ENCODE data around the gene ZBTB25. TPM values are rescaled to one million over a fixed set of nuclear protein-coding genes. Genes with fewer than 3 reads are reported as not detected.
A peak's percentile ranks its signal among the peaks of the same experiment; 100 is the strongest.

Gene ZBTB25
- total and polyA plus RNA-seq, 10 donors, result 5.0 to 27.5 (median 17.6) TPM

DNA sequence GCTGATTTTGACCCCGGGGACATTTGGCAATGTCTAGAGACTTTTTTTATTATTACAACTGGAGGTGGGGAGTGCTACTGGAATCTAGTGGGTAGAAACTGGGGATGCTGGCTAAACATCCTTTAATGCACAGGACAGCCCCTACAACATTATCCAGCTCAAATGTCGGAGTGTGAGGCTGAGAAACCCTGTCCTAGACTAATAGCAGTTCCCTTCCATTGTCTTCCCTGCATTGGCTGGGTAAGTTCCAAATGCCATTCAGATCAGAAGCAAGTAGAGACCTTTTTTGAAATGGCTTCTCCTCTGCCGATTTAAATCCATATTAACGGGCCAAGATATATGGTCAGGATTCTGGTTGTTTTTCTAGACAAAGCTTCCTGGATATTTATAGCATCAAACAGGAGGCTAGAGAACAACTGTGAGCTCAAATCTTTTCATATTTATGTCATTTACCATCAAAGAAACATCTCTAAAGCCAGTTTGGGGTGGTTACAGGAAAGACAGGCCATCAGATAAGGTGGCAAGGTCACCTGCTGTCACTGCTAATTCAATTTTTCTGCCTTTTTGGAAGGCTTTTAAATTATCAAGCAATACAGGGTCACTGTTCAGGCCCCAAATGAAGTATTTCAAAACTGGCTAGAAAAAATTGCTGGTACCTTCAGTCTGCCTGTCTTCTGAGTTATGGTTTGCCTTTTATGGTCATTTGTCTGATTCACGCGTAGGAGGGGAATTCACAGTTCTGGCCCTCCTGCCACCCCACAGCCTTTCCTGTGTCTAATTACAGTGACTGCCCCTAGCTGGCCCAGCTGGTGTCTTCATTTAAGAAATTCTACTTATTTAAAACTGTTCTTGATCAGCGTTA is 58.4 kb downstream of the ZBTB25 start:
- H3K4me1 ChIP-seq, result peaks cover 11 to 64% (median 30%) of the 10 kb centered on the region in 6 donors
- TF ChIP-seq POLR2A (IDR thresholded peaks at IDR 0.05), result no peak
- TF ChIP-seq, protein P1, sequence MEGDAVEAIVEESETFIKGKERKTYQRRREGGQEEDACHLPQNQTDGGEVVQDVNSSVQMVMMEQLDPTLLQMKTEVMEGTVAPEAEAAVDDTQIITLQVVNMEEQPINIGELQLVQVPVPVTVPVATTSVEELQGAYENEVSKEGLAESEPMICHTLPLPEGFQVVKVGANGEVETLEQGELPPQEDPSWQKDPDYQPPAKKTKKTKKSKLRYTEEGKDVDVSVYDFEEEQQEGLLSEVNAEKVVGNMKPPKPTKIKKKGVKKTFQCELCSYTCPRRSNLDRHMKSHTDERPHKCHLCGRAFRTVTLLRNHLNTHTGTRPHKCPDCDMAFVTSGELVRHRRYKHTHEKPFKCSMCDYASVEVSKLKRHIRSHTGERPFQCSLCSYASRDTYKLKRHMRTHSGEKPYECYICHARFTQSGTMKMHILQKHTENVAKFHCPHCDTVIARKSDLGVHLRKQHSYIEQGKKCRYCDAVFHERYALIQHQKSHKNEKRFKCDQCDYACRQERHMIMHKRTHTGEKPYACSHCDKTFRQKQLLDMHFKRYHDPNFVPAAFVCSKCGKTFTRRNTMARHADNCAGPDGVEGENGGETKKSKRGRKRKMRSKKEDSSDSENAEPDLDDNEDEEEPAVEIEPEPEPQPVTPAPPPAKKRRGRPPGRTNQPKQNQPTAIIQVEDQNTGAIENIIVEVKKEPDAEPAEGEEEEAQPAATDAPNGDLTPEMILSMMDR (IDR thresholded peaks at IDR 0.05 in 8 of 11, conservative IDR thresholded peaks at IDR 0.05 in 3 of 11), result peak in 2 of 11 experiments; percentile 9 to 15
- TF ChIP-seq POLR2AphosphoS5 (IDR thresholded peaks at IDR 0.05), result peak in 1 of 3 donors; percentile 54
- DNase-seq, result no peak
- intact Hi-C loops (cut with DNase I; ENCODE audit: low total_unique reads), result no loop called here
- WGBS, 5 donors, result 45 to 62% (median 57%) methylated on average over 7 of the region's 7 CpGs
- peak overlapping the region; percentile 22 to 79 (median 74) for H3K27ac ChIP-seq
- H3K27me3 ChIP-seq (replicated peaks in 1 of 7), result no peaks in the 10 kb centered on the region
- no peaks in the 10 kb centered on the region for H3K9me3 ChIP-seq
- peaks cover 0 to 82% (median 21%) of the 10 kb centered on the region in 6 donors for H3K36me3 ChIP-seq
- no peak overlapping the region for H3K4me3 ChIP-seq

DNA sequence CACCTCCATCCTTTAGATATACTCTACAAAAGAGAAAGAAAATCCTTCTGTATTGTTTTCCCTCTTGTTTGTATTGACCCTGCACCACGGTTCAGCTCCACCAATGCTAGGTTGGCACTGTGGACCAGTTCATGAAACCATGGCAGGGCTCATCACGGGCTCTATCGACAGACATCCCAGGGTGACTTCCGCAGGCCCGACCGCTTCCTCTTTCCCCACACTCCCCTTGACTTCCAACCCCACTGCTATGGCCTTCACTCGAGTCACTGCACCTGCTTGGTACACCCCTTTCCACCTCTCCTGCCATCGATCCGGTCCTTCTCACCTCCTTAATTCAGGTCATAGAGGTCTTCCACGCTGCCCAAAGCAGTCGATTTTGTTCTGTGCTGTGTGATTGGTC is 59.5 kb downstream of the ZBTB25 start:
- TF ChIP-seq POLR2A (IDR thresholded peaks at IDR 0.05) (no peak), POLR2AphosphoS5 (IDR thresholded peaks at IDR 0.05) (no peak)
- TF ChIP-seq, protein P1 (IDR thresholded peaks at IDR 0.05 in 8 of 11, conservative IDR thresholded peaks at IDR 0.05 in 3 of 11), result no peak
- DNase-seq, result no peak
- peak overlapping the region in 6 of 8 donors; percentile 22 to 79 (median 74) for H3K27ac ChIP-seq
- peaks cover 11 to 53% (median 27%) of the 10 kb centered on the region in 6 donors for H3K4me1 ChIP-seq
- H3K4me3 ChIP-seq, result no peak overlapping the region
- H3K36me3 ChIP-seq, result peaks cover 0 to 82% (median 23%) of the 10 kb centered on the region in 6 donors
- 76 to 88% (median 84%) methylated on average over 11 of the region's 11 CpGs for WGBS, 5 donors
- intact Hi-C loops (cut with DNase I; ENCODE audit: low total_unique reads), result no loop called here
- H3K9me3 ChIP-seq, result no peaks in the 10 kb centered on the region
- no peaks in the 10 kb centered on the region for H3K27me3 ChIP-seq (replicated peaks in 1 of 7)

DNA sequence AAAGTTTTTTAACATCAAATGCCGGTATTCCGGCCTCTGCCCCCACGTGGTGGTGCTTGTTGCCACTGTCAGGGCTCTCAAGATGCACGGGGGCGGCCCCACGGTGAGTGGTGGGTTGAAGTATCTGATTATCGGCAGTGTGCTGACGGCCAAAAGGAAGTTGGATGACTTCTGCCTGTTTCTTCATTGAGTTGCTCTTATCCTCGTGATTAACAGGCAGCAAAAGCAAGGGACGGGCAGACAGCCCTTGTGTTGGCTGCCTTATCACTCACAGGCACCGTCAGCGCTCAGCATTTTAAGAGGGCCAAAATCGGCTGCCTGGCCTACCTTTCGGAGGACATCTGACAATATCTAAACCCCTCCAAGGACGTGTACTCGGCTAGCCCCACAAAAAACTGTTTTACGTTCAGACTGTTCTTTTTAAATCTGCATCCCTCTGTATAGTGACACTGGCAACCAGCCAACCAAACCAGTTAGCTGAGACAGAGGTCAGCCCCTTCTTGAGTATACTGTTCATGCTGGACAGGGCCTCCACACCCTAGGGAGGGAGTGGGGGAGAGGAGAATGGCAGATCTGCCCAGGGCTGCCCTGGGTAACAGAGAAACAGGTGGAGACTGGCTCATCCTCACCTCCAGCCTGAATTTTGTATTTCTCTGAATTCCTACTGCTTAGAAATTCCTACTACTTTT is 61.2 kb downstream of the ZBTB25 start:
- Histone ChIP-seq H3K9me3 (no peaks in the 10 kb centered on the region), H3K4me1 (peaks cover 11 to 41% (median 27%) of the 10 kb centered on the region in 6 donors), H3K36me3 (peaks cover 0 to 82% (median 27%) of the 10 kb centered on the region in 6 donors), H3K27me3 (replicated peaks in 1 of 7) (no peaks in the 10 kb centered on the region), H3K27ac (peak overlapping the region in 7 of 8 donors; percentile 1 to 77 (median 33)), H3K4me3 (no peak overlapping the region)
- whole genome bisulfite sequencing, 5 donors, result 79 to 90% (median 80%) methylated on average over 17 of the region's 17 CpGs
- TF ChIP-seq, protein P1 (IDR thresholded peaks at IDR 0.05 in 8 of 11, conservative IDR thresholded peaks at IDR 0.05 in 3 of 11), result no peak
- peak in 2 of 3 donors; percentile 10 to 19 for TF ChIP-seq POLR2AphosphoS5 (IDR thresholded peaks at IDR 0.05)
- no peak for DNase-seq
- intact Hi-C loops (cut with DNase I; ENCODE audit: low total_unique reads), result no loop called here

DNA sequence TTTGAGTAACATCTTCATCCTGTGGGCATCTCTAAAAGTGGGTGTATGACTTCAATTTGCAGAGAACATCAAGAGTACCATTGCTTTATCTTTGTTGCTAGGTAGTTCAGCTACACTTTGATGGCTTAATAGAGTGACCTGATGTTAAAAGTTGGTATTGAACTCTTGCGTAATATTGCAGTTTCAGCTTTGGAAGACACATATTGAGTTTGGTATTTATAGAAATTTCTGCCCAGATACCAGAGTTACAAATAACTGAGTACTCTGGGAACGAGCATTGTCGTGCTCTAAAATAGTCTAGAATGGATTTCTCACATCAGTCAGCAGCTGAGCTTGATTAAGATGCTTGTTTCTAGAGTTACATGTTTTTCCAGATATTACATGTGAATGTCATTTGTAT is 63.1 kb downstream of the ZBTB25 start:
- Histone ChIP-seq H3K27ac (no peak overlapping the region), H3K9me3 (no peaks in the 10 kb centered on the region), H3K4me3 (no peak overlapping the region), H3K4me1 (peaks cover 7 to 24% (median 16%) of the 10 kb centered on the region in 6 donors), H3K27me3 (replicated peaks in 1 of 7) (no peaks in the 10 kb centered on the region), H3K36me3 (peaks cover 0 to 96% (median 40%) of the 10 kb centered on the region in 6 donors)
- intact Hi-C loops (cut with DNase I; ENCODE audit: low total_unique reads), result no loop called here
- WGBS, 5 donors, result 94 to 97% (median 95%) methylated on average over 3 of the region's 3 CpGs
- TF ChIP-seq POLR2A (IDR thresholded peaks at IDR 0.05) (no peak), POLR2AphosphoS5 (IDR thresholded peaks at IDR 0.05) (no peak)
- TF ChIP-seq, protein P1 (IDR thresholded peaks at IDR 0.05 in 8 of 11, conservative IDR thresholded peaks at IDR 0.05 in 3 of 11), result no peak
- DNase-seq, result no peak

Measured in spleen (tissue), 11 donors.